HFFc6 (cell line): Measurements from ENCODE around the gene PCDHA9. TPM values are rescaled to one million over a fixed set of nuclear protein-coding genes. Genes with fewer than 3 reads are reported as not detected.
"Not testable (repeated sequence)": the region's sequence is repeated elsewhere in the genome, so short reads cannot be mapped to it uniquely, and the experiment has no call there.

Experiments used
- DNase-seq: peaks from one replicate; pipeline ENCODE4 v3.0.0-alpha.2; 2018
- H3K27ac Mint-ChIP-seq: 2 replicates; pipeline ENCODE4 v1.8.0; 2020; ENCODE audit warnings: mild to moderate bottlenecking, mixed read lengths
- H3K27me3 Mint-ChIP-seq: 2 replicates; pipeline ENCODE4 v1.8.0; 2021; ENCODE audit warnings: mild to moderate bottlenecking, moderate library complexity, mixed read lengths; ENCODE audit not compliant: insufficient read depth
- H3K36me3 Mint-ChIP-seq: 2 replicates; pipeline ENCODE4 v1.8.0; 2021; ENCODE audit warnings: low read depth, mixed read lengths
- H3K4me1 Mint-ChIP-seq: 2 replicates; pipeline ENCODE4 v1.8.0; 2020; ENCODE audit warnings: low read depth, mixed read lengths
- H3K4me3 Mint-ChIP-seq: 2 replicates; pipeline ENCODE4 v1.8.0; 2020; ENCODE audit warnings: mild to moderate bottlenecking, moderate library complexity, mixed read lengths
- H3K9me3 Mint-ChIP-seq: 2 replicates; pipeline ENCODE4 v1.8.0; 2020; ENCODE audit warnings: mild to moderate bottlenecking, mixed read lengths
- total RNA-seq, 6 experiments: library from RNA; stranded (reverse); fragmentation: NEBNext Ultra II Directional; extraction: Animal tissue kit (Norgen Biotek cat#: 25700); gene quantifications; 2 replicates in 1 of 6; 3 replicates in 5 of 6; pipeline ENCODE4 v1.2.3, GENCODE V29; 2021
- TF ChIP-seq, protein P1 (sequence below): fragments of 200-600 bp; sonication (generic); IDR thresholded peaks from 2 replicates; pipeline ENCODE4 v1.5.0; 2021; ENCODE audit warnings: antibody characterized with exemption, mild to moderate bottlenecking

PCDHA9 gene
- total RNA-seq, 6 experiments from 2014 or later = 0.03 TPM; not detected in 5

GRCh38 chr5:140823475-140823874 is 24.7 kb upstream of the PCDHA9 start:
- no peaks in the 10 kb centered on the region for H3K4me1 Mint-ChIP-seq
- H3K4me3 Mint-ChIP-seq = no peak overlapping the region
- H3K27ac Mint-ChIP-seq = no peak overlapping the region

DNA sequence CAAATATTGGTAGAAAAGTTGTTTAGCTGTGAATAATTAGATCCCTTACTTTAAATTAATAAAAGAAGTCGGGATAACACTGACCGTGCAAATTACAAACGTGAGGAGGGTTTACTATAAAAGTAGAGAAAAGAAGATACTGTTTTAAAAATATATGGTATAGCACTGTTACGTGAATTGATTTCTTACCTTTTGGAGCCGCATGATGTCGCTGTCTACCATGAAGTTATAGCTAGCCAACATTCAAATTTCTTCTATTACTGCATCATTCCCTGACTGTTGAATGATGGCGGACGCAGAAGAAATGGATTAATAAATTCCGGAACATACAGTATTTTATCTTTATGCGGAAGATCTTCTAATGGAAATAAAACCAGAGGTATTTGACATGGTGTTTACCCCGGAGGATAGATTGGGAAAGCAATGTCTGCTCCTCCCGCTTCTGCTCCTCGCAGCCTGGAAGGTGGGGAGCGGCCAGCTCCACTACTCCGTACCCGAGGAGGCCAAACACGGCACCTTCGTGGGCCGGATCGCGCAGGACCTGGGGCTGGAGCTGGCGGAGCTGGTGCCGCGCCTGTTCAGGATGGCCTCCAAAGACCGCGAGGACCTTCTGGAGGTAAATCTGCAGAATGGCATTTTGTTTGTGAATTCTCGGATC is 20.3 kb upstream of the PCDHA9 start, which contains the start of gene PCDHA6:
TSS of gene PCDHA6 (plus strand) at position 257 of the 658 bp plus-strand sequence. CDS start at position 389, 132 bp downstream.
- Mint-ChIP-seq H3K27ac (no peak within 1 kb of the TSS), H3K36me3 (peaks cover 9% of the 10 kb centered on the region; the same call in 1 of the 2 replicates), H3K4me1 (no peaks in the 10 kb centered on the region), H3K27me3 (no peaks in the 10 kb centered on the region), H3K4me3 (no peak within 1 kb of the TSS), H3K9me3 (peaks cover 16% of the 10 kb centered on the region)
- no peak for DNase-seq
- TF ChIP-seq, protein P1, sequence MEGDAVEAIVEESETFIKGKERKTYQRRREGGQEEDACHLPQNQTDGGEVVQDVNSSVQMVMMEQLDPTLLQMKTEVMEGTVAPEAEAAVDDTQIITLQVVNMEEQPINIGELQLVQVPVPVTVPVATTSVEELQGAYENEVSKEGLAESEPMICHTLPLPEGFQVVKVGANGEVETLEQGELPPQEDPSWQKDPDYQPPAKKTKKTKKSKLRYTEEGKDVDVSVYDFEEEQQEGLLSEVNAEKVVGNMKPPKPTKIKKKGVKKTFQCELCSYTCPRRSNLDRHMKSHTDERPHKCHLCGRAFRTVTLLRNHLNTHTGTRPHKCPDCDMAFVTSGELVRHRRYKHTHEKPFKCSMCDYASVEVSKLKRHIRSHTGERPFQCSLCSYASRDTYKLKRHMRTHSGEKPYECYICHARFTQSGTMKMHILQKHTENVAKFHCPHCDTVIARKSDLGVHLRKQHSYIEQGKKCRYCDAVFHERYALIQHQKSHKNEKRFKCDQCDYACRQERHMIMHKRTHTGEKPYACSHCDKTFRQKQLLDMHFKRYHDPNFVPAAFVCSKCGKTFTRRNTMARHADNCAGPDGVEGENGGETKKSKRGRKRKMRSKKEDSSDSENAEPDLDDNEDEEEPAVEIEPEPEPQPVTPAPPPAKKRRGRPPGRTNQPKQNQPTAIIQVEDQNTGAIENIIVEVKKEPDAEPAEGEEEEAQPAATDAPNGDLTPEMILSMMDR = no peak

More at GRCh38 chr5:140823475-140823874, 24.7 kb upstream of the PCDHA9 start:
- Mint-ChIP-seq H3K27me3 (no peaks in the 10 kb centered on the region), H3K9me3 (peaks cover 18% of the 10 kb centered on the region), H3K36me3 (peaks cover 9% of the 10 kb centered on the region)
- no peak for DNase-seq
- TF ChIP-seq, protein P1 = no peak

GRCh38 chr5:140828362-140828737 is 19.8 kb upstream of the PCDHA9 start:
- peaks cover 14% of the 10 kb centered on the region for H3K9me3 Mint-ChIP-seq
- DNase-seq = no peak
- no peak overlapping the region for H3K4me3 Mint-ChIP-seq
- H3K4me1 Mint-ChIP-seq = no peaks in the 10 kb centered on the region
- H3K36me3 Mint-ChIP-seq = peaks cover 9% of the 10 kb centered on the region; the same call in 1 of the 2 replicates
- H3K27ac Mint-ChIP-seq = no peak overlapping the region
- H3K27me3 Mint-ChIP-seq = no peaks in the 10 kb centered on the region
- TF ChIP-seq, protein P1 = no peak

- H3K27me3 Mint-ChIP-seq, H3K27ac Mint-ChIP-seq, DNase-seq, H3K4me3 Mint-ChIP-seq, H3K4me1 Mint-ChIP-seq: not testable (repeated sequence)
- Mint-ChIP-seq H3K9me3 (peaks cover 14% of the 10 kb centered on the region), H3K36me3 (peaks cover 15% of the 10 kb centered on the region)
Measured at GRCh38 chr5:140829511-140830501, 18.4 kb upstream of the PCDHA9 start.

- H3K4me1 Mint-ChIP-seq = no peaks in the 10 kb centered on the region
- H3K36me3 Mint-ChIP-seq = peaks cover 8% of the 10 kb centered on the region; the same call in 1 of the 2 replicates
- H3K4me3 Mint-ChIP-seq = peak within 1 kb of the TSS; percentile 75
- H3K27ac Mint-ChIP-seq = no peak within 1 kb of the TSS
- peak; percentile 3 for DNase-seq
- TF ChIP-seq, protein P1 = peak; percentile 35; the same call in 1 of the 2 replicates
- 0 out of 2 replicates have a peak, but pooled peaks cover under 1% of the 10 kb centered on the region for H3K9me3 Mint-ChIP-seq
- H3K27me3 Mint-ChIP-seq = no peaks in the 10 kb centered on the region; the same call in 1 of the 2 replicates
Measured at GRCh38 chr5:140833993-140834392, 14.2 kb upstream of the PCDHA9 start, which contains the start of gene PCDHA7. Gene PCDHA7, plus strand, starts transcription at chr5:140834269. Its CDS starts 115 bp downstream, at chr5:140834384.

GRCh38 chr5:140834439-140835008 is 13.7 kb upstream of the PCDHA9 start:
- H3K4me3 Mint-ChIP-seq = peak overlapping the region; percentile 75
- not testable (repeated sequence) for H3K9me3 Mint-ChIP-seq, H3K27me3 Mint-ChIP-seq, H3K27ac Mint-ChIP-seq, H3K4me1 Mint-ChIP-seq, H3K36me3 Mint-ChIP-seq, DNase-seq
